ENCODE results near the gene GPC3.

GPC3 gene

GRCh38 chrX:133601116-133601515, 384.3 kb downstream of the GPC3 start:
- DNase-seq (ENCODE audit: extremely low read depth, low read depth) = no peak

DNA sequence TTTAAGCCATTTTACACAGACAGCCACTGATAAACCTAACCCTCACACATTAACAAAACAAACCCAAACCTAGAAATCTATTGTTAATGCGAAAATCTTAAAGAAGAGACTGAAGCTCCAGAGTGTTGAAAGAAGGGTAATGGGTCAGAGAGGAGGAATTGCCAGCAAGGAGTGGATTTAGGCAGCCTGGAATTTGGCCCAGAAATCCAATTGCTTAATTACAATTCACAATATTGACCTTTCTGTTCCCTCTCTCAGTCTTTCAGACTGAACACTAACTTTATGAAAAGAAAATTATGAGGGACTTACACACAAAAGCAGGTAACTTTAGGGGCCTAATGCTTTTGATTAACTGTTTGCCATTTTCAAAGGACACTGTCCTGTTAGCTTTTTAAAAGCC, 384.9 kb downstream of the GPC3 start:
- DNase-seq (ENCODE audit: extremely low read depth, low read depth) = no peak
- TF ChIP-seq CTCF (IDR thresholded peaks at IDR 0.05; ENCODE audit: low read depth, low read length) = no peak

More at GRCh38 chrX:133601116-133601515, 384.3 kb downstream of the GPC3 start:
- TF ChIP-seq CTCF (IDR thresholded peaks at IDR 0.05; ENCODE audit: low read depth, low read length) = no peak

- DNase-seq (ENCODE audit: extremely low read depth, low read depth) = no peak
- no peak for TF ChIP-seq CTCF (IDR thresholded peaks at IDR 0.05; ENCODE audit: low read depth, low read length)
Measured at GRCh38 chrX:133598601-133599335, 386.6 kb downstream of the GPC3 start.

- no peak for TF ChIP-seq CTCF (IDR thresholded peaks at IDR 0.05; ENCODE audit: low read depth, low read length)
- DNase-seq (ENCODE audit: extremely low read depth, low read depth) = no peak
Measured at GRCh38 chrX:133594156-133594555, 391.2 kb downstream of the GPC3 start.

DNA sequence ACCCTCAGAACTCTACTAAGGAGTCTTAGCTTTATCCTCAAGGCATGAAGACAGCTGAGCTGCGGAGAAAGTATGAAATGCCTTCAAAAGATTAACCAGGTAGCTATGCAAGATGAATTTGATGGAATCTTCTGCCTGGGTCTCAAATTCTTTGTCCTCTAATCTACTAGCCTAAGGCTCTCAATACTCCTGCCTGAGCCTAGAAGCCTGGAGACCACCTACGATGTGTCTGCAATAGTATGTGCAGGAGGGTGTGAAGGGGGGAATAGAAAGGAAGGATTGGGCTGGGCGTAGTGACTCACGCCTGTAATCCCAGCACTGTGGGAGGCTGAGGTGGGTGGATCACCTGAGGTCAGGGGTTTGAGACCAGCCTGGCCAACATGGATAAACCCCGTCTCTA, 391.9 kb downstream of the GPC3 start:
- TF ChIP-seq CTCF (IDR thresholded peaks at IDR 0.05; ENCODE audit: low read depth, low read length) = no peak
- DNase-seq (ENCODE audit: extremely low read depth, low read depth) = no peak

GRCh38 chrX:133590703-133591505, 394.5 kb downstream of the GPC3 start:
- DNase-seq (ENCODE audit: extremely low read depth, low read depth) = no peak
- no peak for TF ChIP-seq CTCF (IDR thresholded peaks at IDR 0.05; ENCODE audit: low read depth, low read length)

GRCh38 chrX:133588827-133589226, 396.6 kb downstream of the GPC3 start:
- no peak for DNase-seq (ENCODE audit: extremely low read depth, low read depth)
- no peak for TF ChIP-seq CTCF (IDR thresholded peaks at IDR 0.05; ENCODE audit: low read depth, low read length)

Measured in AG09319 (cell line).